Activated T-helper 9 cell treated with anti-CD3 and anti-CD28 coated beads, Interleukin-2, amount 50 U/mL, for 16 hours (primary cell): Measurements from ENCODE around the gene ARF1.

Experiments
- DNase-seq: peaks from one replicate; pipeline ENCODE4 v3.0.0-alpha.2; 2020; ENCODE audit warnings: low read depth

ARF1 gene

GRCh38 chr1:228088586-228089498 lies 6.3 kb downstream of the ARF1 start:
- DNase-seq = no peak

DNA sequence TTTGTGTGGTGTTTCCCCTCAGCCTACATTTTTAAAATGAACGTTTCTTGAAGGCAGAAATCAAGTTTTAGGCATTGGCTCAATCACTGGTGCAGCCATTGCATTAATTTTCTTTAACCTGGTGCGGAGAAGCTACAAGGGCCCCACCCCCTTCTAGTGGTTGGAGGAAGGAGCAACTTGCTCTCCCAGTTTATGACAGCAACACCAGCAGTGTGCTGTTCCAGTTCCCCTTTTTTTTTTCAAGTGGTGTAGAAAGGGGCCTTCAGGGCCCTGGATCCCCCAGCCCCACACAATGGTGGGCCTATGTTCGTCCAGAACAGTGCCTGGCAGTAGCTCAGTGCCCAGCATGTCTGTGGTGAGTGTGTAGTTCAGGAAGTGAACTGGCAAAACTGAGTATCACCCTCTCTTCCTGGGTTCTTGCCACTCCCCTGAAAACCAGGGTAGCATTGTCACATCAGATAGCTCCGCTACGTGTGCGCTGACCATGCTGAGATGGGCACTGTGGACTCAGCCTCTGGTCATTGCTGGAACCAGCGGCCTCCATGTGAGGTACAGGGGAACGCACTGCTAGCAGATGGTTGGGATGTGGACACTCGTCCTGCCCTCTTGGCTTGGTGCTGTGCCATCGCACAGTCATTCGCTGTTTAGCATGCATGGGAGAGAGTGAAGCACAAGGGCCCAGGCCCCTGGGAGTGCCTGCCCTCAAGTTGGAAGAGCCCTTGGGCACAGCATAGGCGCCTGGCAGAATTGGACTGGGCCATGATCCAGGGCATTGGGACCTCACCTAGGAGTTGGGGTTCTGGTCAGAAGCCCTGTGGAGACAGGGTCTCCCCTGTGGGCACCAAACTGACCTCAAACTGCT lies 7.2 kb downstream of the ARF1 start:
- DNase-seq = no peak

DNA sequence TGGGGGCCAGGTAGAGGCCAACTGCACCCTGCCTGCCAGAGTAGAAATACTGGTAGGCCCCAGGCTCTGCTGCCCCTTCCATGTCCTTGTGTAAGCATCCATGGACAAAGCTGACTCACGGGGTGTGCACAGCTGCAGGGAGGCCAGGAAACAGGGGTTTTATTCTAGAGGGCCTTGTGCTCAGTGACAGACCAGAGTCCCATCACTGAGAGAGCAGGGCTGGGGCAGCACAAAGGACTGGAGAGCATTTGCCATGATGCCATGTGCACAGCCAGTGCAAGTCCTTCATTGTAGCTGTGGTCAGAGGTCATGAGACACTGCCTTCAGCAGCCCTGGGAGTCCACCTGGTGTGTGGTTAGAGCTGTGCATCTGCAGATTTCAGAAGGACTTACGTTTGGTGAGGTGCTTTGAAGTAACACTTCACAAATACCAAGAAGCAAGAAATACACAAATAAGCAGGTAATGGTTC lies 8.1 kb downstream of the ARF1 start:
- DNase-seq = no peak

DNA sequence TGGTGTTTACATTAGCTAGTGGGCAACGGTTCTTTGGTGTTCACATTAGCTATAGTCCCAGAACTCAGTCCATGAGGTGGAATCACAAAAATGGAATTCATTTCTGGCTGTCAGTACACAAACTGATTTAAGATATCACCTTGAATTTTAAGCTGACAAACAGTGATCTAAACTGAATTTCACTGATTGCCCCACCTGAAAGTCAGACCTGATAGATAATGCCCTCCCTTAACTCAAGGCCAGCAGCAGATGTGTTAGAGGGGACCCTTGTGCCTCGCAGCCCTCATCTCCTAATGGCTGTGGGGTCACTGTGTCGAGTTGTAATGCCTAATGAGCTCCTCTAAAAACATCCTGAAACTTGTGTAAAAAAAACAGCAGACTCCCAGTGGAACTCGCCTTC lies 8.6 kb downstream of the ARF1 start:
- DNase-seq = no peak

DNA sequence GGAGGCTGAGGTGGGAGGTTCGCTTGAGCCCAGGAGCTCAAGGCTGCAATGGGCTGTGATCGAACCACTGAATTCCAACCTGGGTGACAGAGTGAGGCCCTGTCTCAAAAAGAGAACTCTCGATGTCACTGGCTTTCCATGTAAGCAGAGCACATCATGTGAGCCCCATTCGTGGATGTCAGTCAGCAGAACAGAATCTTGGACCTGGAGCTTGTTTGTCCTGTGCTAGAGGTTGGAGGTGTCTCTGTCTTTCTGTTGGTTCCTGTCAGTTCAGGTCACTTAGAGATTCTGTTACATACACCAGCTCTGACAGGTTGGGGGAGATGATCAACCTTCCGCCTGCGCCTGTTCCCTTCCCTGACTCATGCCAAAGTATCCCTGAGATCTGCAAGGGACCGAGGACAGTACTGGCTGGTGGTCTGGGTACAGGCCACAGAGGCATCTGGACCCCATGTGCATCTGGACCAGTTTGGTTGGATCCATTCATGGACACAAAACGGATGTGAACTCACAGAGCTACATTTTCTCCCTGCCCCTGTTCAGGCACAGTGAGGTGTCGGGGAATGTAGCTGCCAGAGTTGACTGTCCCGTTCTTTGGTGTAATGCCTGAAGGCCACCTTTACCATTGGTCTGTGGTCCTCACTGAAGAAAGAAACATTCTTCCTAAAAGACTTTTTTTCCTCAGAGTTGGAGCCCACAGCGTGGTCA lies 10.0 kb downstream of the ARF1 start:
- DNase-seq = no peak

- no peak for DNase-seq
These were observed 10.8 kb downstream of the ARF1 start for GRCh38 chr1:228093050-228093906.

DNA sequence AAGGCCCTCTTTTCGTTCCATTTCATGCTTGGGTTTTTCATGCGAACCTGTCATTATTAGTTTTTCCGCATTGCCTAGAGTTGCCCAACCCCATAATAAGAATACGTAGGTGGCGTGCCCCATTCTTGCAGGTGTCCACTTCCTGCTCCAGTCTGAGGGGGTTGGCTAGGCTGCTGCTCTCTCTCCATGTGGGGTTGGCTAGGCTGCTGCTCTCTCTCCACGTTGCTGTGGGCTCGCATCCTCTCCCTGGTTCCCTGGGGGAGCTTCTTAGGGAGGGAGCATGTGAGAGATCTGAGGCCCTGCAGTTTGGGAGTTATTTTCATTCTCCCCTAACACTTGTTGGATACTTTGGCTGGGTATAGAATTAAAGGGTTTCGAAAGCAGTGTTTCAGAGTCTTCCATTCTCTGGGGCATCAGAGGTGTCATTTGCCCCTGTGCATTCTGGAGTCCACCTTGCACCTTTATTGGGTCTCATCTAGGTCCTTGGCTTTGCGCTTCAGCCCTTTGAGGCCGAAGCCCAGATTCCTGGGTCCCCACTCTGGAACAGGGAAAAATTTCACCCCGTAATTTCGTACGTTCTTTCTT lies 12.0 kb downstream of the ARF1 start:
- no peak for DNase-seq

- DNase-seq = no peak
These were observed 12.7 kb downstream of the ARF1 start for GRCh38 chr1:228095161-228095560.

- no peak for DNase-seq
These were observed 13.4 kb downstream of the ARF1 start for GRCh38 chr1:228095938-228096337.

DNA sequence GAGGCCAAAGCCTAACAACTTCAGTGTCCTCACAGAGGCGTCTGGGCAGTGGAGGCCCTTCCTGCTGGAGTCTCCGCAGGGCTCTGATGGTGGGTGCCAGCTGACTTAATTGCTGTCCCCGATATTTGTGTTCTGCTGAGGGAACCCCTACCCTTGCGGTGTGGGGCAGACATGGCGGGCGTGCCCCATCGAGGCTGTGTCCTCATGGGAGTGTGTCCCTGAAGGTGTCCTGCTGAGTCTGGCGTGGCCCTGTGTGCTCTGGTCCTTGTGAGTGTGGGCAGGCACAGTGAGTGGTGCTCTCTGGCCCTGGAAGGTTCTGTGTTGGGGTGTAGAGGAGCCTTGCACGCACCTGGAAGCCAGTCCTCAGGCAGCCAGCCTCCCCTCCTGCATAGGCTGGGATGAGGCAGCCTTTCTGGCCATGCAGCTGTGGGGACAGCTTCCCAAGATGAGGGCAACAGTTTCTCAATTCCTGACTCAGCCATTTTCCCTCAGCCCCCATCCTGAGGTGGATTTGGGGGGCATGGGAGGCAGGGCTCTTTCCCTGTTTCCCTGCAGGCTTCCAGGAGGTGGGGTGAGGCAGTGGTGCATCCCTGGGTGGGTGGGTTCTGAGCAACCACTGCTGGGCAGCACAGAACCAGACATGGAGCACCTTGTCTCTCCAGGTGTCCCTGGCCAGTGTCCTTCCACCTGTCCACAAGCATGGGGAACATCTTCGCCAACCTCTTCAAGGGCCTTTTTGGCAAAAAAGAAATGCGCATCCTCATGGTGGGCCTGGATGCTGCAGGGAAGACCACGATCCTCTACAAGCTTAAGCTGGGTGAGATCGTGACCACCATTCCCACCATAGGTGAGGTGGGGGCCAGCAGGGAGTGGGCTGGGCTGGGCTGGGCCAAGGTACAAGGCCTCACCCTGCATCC lies 14.2 kb downstream of the ARF1 start:
- DNase-seq = no peak

DNA sequence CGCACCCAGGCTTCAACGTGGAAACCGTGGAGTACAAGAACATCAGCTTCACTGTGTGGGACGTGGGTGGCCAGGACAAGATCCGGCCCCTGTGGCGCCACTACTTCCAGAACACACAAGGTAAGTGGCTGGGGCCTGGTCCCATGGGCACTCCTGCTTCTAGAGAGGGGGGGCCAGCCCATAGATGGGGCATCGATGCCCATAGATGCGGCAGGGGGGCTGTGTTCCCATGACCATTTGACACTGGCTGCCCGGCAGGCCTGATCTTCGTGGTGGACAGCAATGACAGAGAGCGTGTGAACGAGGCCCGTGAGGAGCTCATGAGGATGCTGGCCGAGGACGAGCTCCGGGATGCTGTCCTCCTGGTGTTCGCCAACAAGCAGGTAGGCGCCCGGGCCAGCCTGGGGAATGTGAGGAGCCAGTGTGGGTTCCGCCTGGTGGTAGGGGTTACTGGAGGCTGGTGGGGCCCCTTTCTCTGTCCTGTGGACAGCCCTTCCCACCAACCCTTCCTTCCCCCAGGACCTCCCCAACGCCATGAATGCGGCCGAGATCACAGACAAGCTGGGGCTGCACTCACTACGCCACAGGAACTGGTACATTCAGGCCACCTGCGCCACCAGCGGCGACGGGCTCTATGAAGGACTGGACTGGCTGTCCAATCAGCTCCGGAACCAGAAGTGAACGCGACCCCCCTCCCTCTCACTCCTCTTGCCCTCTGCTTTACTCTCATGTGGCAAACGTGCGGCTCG lies 15.0 kb downstream of the ARF1 start:
- no peak for DNase-seq

DNA sequence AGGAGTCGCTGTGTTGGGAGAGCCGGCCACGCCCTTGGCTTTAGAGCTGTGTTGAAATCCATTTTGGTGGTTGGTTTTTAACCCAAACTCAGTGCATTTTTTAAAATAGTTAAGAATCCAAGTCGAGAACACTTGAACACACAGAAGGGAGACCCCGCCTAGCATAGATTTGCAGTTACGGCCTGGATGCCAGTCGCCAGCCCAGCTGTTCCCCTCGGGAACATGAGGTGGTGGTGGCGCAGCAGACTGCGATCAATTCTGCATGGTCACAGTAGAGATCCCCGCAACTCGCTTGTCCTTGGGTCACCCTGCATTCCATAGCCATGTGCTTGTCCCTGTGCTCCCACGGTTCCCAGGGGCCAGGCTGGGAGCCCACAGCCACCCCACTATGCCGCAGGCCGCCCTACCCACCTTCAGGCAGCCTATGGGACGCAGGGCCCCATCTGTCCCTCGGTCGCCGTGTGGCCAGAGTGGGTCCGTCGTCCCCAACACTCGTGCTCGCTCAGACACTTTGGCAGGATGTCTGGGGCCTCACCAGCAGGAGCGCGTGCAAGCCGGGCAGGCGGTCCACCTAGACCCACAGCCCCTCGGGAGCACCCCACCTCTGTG lies 15.9 kb downstream of the ARF1 start:
- DNase-seq = no peak

- no peak for DNase-seq
These were observed 16.8 kb downstream of the ARF1 start for GRCh38 chr1:228099331-228099732.

- no peak for DNase-seq
These were observed 18.5 kb downstream of the ARF1 start for GRCh38 chr1:228100822-228101613.

DNA sequence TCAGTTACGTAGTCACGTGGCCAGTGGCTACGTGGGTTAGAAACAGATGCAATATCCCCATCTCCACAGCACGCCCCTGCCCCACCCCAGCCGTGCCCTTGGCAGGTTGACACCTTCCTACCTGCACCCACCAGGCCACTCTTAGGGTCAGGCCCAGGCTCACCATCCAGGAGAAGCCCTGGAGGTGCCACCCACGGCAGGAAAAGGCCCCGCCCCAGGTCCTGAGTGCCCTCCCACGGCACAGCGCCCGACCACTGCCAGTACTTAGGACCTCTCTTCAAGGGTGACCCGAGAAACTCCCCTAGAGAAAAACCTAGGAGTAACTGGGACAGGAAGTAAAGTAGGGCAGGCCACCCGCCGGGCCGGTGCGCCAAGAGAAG lies 19.1 kb downstream of the ARF1 start:
- no peak for DNase-seq

DNA sequence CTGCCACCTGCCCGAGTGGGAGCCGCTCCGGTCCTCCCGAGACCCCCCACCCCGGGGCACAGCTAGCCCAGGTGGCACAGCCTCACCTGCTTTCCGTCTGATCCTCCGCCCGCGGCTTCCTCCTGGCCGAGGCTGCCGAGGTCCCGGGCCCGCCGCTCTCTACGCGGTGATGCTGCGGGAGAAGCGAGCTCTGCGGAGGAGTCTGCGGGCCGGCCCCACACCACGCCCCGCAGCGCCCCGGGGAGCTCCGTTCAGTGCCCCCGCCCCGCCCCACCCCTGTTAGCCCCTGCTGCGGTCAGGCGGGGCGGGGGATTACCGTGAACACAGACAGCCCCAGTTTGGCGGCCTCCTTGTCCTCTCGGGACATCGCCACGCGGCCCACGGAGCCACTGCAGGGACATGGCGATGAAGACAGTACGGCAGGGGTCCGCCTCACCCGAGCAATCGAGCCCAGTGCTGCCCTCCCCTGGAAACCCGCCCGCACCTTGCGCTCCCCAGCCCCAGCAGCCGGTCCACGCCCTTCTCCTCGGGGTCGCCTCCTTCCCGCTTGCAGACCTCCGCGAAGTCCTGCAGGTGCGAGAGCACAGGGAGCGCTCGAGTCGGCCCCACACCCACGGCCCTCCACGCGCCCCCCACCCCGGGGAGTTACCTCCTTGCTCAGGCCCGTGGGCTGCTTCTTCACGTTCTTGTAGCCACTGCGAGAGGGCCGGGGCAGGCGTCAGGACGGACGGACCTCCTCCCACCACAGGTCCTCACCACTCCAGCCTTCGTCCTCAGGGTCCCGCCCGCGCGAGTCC lies 19.7 kb downstream of the ARF1 start:
- peak; percentile 52 for DNase-seq
